GM23338 (cell line): ENCODE data around the gene ANO7.

Experiments
- CTCF ChIP-seq, 2 experiments: fragments of 200-600 bp in 1 of 2; sonication (generic) in 1 of 2; conservative IDR thresholded peaks; 2 replicates each; pipeline versions ENCODE4 v1.5.1 to v1.6.1; 2016 to 2017; ENCODE audit warnings: antibody characterized with exemption in 2 of 2, low read depth in 2 of 2, mild to moderate bottlenecking in 2 of 2, moderate library complexity in 1 of 2
- EZH2 ChIP-seq: fragments of 200-600 bp; sonication (generic); IDR thresholded peaks from one replicate; pipeline ENCODE4 v1.8.0; 2017; ENCODE audit warnings: antibody characterized with exemption, mild to moderate bottlenecking, low read depth; ENCODE audit not compliant: unreplicated experiment
- EZH2phosphoT487 ChIP-seq: fragments of 200-600 bp; sonication (generic); IDR thresholded peaks from one replicate; pipeline ENCODE4 v1.8.1; 2018; ENCODE audit warnings: antibody characterized with exemption; ENCODE audit not compliant: unreplicated experiment
- JUNB ChIP-seq: IDR thresholded peaks from one replicate; pipeline ENCODE4 v1.6.1; 2016; ENCODE audit warnings: antibody characterized with exemption; ENCODE audit not compliant: unreplicated experiment
- NANOG ChIP-seq: IDR thresholded peaks from 2 replicates; pipeline ENCODE4 v1.6.1; 2016; ENCODE audit warnings: antibody characterized with exemption, borderline replicate concordance
- POLR2AphosphoS5 ChIP-seq: IDR thresholded peaks from 2 replicates; pipeline ENCODE4 v1.6.1; 2016; ENCODE audit warnings: antibody characterized with exemption, low read depth
- REST ChIP-seq: IDR thresholded peaks from one replicate; pipeline ENCODE4 v1.6.1; 2018; ENCODE audit warnings: antibody characterized with exemption; ENCODE audit not compliant: unreplicated experiment
- STAT1 ChIP-seq: IDR thresholded peaks from one replicate; pipeline ENCODE4 v1.6.1; 2016; ENCODE audit warnings: antibody characterized with exemption; ENCODE audit not compliant: unreplicated experiment
- ZNF114 ChIP-seq: fragments of 250-450 bp; sonication (Bioruptor Pico); IDR thresholded peaks from 2 replicates; pipeline ENCODE4 v1.5.0; 2020; ENCODE audit warnings: mild to moderate bottlenecking, moderate library complexity
- ZNF462 ChIP-seq: fragments of 250-450 bp; sonication (Bioruptor Pico); IDR thresholded peaks from 2 replicates; pipeline ENCODE4 v1.5.0; 2020; ENCODE audit warnings: mild to moderate bottlenecking, moderate library complexity

DNA sequence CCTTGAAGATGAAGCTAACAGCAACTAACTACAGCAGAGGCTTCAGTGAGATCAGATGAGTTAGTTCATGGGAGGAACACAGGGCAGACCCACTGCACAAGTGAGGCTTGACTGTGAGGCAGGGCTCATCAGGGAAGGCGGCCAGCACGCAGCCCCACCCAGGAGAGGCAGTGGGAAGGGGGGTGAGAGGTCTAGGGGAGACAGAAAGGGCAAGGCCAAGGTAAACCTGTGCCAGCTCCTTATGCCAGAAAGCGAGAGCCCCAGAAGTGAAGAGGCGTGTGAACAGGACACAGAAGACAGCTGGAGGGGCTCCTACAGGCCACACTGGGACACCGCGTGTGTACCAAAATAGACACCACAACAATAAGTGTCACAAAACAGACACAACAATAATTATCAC lies 48.6 kb downstream of the ANO7 start:
- TF ChIP-seq EZH2phosphoT487 (no peak), POLR2AphosphoS5 (no peak), CTCF (conservative IDR thresholded peaks at IDR 0.05; ENCODE audit: low read depth in 2 of 2) (no peak), ZNF114 (CRISPR knock-in tag) (no peak), ZNF462 (CRISPR knock-in tag) (no peak), JUNB (no peak), EZH2 (no peak), REST (no peak), NANOG (no peak), STAT1 (no peak)
